NB4 (cell line): ENCODE measurements around the gene SMIM22.

Source experiments
- DNase-seq: peaks from one replicate; pipeline ENCODE4 v3.0.0; 2010; ENCODE audit warnings: low read depth
- H3K4me3 ChIP-seq: one replicate; pipeline ENCODE4 v1.5.1; 2011; ENCODE audit warnings: mild to moderate bottlenecking, low read depth, low read length, moderate library complexity
- CTCF ChIP-seq: IDR thresholded peaks from one replicate; pipeline ENCODE4 v1.5.1; 2012; ENCODE audit warnings: low read depth, low read length
- MAX ChIP-seq: IDR thresholded peaks from 2 replicates; pipeline ENCODE4 v1.6.1; 2011; ENCODE audit warnings: low read depth, low read length
- MYC ChIP-seq: IDR thresholded peaks from 2 replicates; pipeline ENCODE4 v1.6.1; 2011; ENCODE audit warnings: low read depth, low read length
- POLR2A ChIP-seq: IDR thresholded peaks from 2 replicates; pipeline ENCODE4 v1.6.1; 2011; ENCODE audit warnings: mild to moderate bottlenecking; ENCODE audit not compliant: insufficient read length; ENCODE audit errors: extremely low read depth

SMIM22 gene

GRCh38 chr16:4775005-4775404 is 20.2 kb upstream of the SMIM22 start:
- TF ChIP-seq MAX = no peak
- TF ChIP-seq POLR2A = no peak
- TF ChIP-seq MYC = no peak
- TF ChIP-seq CTCF = no peak
- DNase-seq = no peak
- no peak overlapping the region for H3K4me3 ChIP-seq

- no peak overlapping the region for H3K4me3 ChIP-seq
- no peak for DNase-seq
- TF ChIP-seq MAX (no peak), CTCF (no peak), MYC (no peak), POLR2A (no peak)
These were observed 18.9 kb upstream of the SMIM22 start for GRCh38 chr16:4776141-4776705.

DNA sequence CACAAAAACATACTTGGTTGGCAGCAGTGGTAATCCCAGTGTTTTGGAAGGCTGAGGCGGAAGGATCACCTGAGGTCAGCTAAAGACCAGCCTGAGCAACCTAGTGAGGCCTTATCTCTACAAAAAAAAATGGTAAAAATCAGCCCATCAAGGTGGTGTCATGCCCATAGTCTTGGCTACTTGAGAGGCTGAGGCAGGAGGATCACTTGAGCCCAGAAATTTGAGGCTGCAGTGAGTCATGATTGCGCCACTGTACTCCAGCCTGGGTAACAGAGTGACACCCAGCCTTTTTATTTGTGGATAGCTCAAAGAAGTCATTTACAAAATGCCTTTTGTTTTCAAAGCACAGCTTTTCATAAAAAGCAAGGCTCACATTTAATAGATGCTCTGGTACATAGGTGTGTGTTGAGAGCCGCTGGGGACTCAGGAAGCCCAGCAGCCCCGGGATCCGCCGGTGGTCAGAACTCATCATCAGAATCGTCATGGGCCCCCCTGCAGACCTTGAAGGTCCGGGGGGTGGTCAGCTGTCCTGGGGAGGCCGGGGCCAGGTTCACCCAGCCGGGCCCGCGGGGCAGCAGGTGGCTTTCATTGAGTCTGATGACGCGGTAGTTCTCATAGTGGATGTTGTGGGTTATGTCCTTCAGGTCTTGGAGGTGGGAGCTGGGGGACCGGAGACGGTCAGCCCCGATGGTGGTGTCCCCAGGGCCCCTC is 17.7 kb upstream of the SMIM22 start:
- H3K4me3 ChIP-seq = no peak overlapping the region
- TF ChIP-seq CTCF = no peak
- no peak for TF ChIP-seq MAX
- TF ChIP-seq POLR2A = no peak
- no peak for TF ChIP-seq MYC
- no peak for DNase-seq

DNA sequence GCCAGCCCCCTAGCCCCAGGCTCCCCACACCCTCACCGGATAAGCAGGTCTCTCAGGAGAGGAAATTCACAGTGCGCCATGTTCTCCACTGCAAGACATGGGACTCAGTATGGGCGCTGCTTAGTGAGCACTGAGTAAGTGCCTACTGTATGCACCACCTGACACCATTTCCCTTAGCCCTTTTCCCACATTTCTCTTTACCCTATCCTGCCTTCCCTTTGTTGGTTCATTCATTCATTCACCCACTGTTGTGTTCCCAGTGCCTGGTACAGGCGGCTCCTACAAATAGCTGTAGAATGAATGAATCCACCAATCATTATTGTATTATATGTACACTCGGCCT is 17.1 kb upstream of the SMIM22 start:
- H3K4me3 ChIP-seq = no peak overlapping the region
- DNase-seq = no peak
- TF ChIP-seq MYC (no peak), POLR2A (no peak), CTCF (no peak), MAX (no peak)

DNA sequence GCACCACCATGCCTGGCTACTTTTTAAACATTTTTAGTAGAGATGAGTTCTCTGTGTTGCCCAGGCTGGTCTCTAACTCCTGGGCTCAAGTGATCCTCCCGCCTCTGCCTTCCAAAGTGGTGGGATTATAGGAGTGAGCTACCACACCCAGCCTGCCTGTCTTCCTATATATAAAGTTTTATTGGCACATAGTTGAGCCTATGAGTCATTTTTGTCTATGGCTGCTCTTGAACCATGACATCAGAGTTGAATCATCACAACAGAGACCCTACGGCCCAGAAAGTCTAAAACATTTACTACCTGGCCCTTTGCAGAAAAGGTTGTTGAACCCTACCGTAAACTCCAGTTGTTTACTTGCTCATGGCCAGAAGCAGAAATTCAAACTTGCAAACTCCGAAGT is 14.9 kb upstream of the SMIM22 start:
- H3K4me3 ChIP-seq = no peak overlapping the region
- DNase-seq = no peak
- no peak for TF ChIP-seq MAX
- no peak for TF ChIP-seq MYC
- no peak for TF ChIP-seq CTCF
- TF ChIP-seq POLR2A = no peak
